Astrocyte of the spinal cord (primary cell): Measurements from ENCODE around the gene SUN1.

Source experiments
- DNase-seq: peaks from one replicate; pipeline ENCODE4 v3.0.0; 2011; ENCODE audit warnings: low read depth, low spot score
- H3K4me3 ChIP-seq: 2 replicates; pipeline ENCODE4 v1.5.1; 2011; ENCODE audit warnings: low read depth, mild to moderate bottlenecking, low read length, moderate library complexity
- CTCF ChIP-seq: IDR thresholded peaks from 2 replicates; pipeline ENCODE4 v1.5.1; 2012; ENCODE audit warnings: low read depth, mild to moderate bottlenecking, low read length, inconsistent platforms
- in situ Hi-C: cut with HindIII; loops from 2 replicates; pipeline ENCODE4 v1.10.0; 2017; ENCODE audit warnings: low sequenced_read_pairs

Gene SUN1

GRCh38 chr7:849145-849544 lies 16.9 kb downstream of the SUN1 start:
- in situ Hi-C loops, result no loop called here
- H3K4me3 ChIP-seq, result no peak overlapping the region
- no peak for TF ChIP-seq CTCF
- no peak for DNase-seq

GRCh38 chr7:849781-850180 lies 17.5 kb downstream of the SUN1 start:
- DNase-seq, result no peak
- in situ Hi-C loops, result no loop called here
- H3K4me3 ChIP-seq, result no peak overlapping the region
- no peak for TF ChIP-seq CTCF

GRCh38 chr7:851204-851603 lies 18.9 kb downstream of the SUN1 start:
- H3K4me3 ChIP-seq, result no peak overlapping the region
- TF ChIP-seq CTCF, result no peak
- in situ Hi-C loops, result no loop called here
- DNase-seq, result no peak

- in situ Hi-C loops, result no loop called here
- no peak for TF ChIP-seq CTCF
- DNase-seq, result no peak
- H3K4me3 ChIP-seq, result no peak overlapping the region
These were observed 21.3 kb downstream of the SUN1 start for GRCh38 chr7:853366-854117.

GRCh38 chr7:854118-854775 lies 22.0 kb downstream of the SUN1 start:
- in situ Hi-C loops, result no loop called here
- H3K4me3 ChIP-seq, result no peak overlapping the region
- no peak for TF ChIP-seq CTCF
- DNase-seq, result no peak

GRCh38 chr7:855686-856369 lies 23.6 kb downstream of the SUN1 start:
- no peak for TF ChIP-seq CTCF
- in situ Hi-C loops, result no loop called here
- no peak for DNase-seq

More at GRCh38 chr7:855686-856369, 23.6 kb downstream of the SUN1 start:
- H3K4me3 ChIP-seq, result no peak overlapping the region
